GM10847 (cell line): ENCODE data around the gene CSAD.

Source experiments
- POLR2A ChIP-seq: IDR thresholded peaks from 2 replicates; pipeline ENCODE4 v1.6.1; 2011; ENCODE audit not compliant: insufficient read length; ENCODE audit errors: extremely low read depth

The CSAD gene

DNA sequence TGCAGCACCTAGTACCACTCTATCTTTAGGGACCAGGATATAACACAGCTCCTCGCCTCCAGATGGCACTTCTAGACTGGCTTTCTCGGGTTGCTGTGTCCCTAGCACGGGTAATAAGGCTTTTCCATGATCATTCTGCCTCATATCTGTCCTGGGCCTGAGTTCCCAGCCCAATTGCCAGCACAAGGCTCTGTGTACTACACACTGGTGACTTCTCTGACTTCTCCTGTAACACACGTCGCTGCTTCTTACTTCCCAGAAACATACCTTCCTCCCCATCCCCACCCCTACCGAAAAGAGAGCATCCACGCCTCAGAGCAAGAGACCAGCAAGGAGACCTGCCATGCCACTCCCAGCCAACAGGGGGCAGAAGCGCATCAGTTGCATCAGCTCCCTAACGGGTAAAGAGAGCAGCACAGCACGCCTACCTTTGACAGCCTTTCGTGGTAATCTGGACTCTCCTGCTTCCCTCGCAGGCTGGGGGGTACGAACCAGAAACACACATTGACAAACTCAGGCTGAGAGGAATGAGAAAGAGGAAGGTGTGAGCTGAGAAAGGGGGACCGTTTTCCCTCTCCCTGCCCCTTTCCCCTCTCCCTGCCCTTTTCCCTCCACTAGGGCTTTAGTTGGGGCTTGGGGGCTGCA is 21.4 kb downstream of the CSAD start:
- TF ChIP-seq POLR2A, result no peak

DNA sequence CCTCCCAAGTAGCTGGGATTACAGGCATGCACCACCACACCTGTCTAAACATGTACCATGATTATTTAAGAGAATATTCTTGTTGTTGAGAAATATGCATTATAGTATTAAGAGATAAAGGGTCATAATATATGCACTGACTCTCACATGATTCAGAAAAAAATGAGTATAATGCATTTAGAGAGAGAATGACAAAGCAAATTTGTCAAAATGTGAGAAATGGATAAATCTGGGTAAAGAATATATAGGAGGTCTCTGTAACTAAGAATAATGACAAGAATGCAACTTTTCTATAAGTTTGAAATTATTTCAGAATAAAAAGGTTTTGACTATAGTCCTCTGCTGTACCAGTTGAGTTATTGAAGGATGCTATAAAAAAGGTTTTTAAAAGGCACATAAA is 28.3 kb downstream of the CSAD start:
- TF ChIP-seq POLR2A, result no peak

DNA sequence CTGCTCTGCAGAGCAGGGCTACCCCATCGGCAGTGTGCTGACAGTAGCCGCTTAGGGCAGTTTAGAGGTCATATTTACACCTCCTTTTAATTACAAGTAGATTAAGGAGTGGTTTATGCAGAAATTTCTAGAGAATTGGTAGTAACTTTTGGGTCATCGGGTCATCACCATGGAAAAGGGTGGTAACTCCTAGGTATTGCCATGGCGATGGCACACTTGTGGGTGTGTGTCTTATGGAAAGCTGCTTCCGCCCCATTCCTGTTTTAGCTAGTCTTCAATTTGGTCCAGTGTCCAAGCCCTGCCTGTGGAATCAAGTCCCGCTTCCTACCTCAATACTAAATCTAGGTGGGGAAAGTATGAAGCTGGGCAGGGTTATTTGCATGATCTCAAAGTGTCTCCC is 29.7 kb downstream of the CSAD start:
- no peak for TF ChIP-seq POLR2A

DNA sequence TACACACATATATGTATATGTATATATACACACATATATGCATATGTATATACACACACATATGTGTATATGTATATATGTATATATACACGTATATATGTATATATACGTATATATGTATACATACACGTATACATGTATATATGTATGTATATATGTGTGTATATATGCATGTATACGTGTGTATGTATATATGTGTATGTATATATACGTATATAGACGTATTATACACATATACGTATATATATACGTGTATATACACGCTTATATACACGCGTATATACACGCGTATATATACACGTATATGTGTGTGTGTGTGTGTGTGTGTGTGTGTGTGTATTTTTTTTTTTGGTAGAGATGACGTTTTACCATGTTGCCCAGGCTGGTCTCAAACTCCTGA is 33.1 kb downstream of the CSAD start:
- TF ChIP-seq POLR2A, result no peak

DNA sequence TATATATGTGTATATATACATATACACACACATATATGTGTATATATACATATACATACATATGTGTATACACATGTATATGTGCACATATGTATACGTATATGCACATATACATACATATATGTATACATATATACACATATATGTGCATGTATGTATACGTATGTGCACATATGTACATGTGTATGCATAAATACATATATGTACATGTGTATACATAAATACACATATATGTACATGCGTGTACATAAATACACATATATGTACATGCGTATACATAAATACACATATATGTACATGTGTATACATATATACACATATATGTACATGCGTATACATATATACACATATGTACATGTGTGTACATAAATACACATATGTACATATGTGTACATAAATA is 33.5 kb downstream of the CSAD start:
- TF ChIP-seq POLR2A, result no peak

DNA sequence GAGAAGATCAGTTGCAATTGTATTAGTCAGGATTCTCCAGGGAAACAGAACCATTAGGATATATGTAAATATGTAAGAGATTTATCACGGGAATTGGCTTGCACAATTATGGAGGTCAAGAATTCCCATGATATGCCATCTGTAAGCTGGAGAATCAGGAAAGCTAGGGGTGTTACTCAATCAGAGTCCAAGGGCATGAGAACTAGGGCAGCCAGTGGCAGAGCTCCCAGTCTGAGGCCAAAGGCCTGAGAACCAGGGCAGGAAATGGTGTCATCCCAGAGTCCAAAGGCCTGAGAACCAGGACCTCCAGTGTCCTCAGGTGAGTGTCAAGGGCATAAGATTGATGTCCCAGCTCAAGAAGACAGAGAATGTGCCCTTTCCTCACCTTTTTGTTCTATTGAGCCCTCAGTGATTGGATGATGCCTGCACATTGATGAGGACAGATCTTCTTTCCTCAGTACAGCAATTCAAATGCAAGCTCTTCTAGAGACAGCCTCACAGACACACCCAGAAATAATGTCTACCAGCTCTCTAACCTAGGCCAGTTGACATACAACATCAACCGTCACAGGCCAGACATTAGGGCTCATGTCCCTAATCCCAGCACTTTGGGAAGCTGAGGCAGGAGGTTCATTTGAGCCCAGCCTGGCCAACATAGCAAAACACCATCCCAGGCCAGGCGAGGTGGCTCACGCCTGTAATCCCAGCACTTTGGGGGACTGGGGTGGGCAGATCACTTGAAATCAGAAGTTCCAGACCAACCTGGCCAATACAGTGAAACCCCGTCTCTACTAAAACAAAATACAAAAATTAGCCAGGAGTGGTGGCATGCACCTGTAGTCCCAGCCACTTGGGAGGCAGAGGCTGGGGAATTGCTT is 35.1 kb downstream of the CSAD start:
- TF ChIP-seq POLR2A, result no peak

DNA sequence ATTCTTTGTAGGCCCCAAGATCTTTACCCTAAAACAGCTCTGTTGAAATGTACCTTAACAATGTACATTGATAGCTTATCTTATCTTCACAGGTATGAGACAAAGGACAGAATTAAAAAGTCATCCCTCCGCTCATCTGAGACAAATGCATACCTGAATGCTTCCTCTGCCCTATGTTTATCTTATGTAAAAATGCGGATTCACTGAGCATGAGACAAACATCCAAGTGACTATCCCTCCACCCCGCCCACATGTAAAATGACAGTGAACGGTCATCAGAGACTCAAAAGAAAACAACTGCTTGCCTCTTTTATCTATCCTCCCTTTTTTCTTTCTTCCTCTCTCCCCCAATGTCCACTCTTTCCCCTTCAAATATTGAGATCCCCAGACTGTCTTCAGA is 37.4 kb downstream of the CSAD start:
- no peak for TF ChIP-seq POLR2A

DNA sequence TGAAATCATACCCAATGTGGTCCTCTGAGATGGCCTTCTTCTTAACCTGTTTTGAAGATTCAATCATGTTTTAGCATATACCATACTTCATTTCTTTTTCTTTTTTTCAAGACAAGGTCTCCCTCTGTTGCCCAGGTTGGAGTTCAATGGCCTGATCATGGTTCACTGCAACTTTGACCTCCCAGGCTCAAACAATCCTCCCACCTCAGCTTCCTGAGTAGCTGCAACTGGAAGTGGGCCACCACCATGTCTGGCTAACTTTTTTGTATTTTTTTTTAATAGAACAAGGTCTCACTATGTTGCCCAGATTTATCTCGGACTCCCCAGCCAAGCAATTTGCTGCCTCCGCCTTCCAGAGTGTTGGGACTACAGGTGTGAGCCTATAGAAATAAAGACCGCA is 47.0 kb downstream of the CSAD start:
- TF ChIP-seq POLR2A, result no peak

DNA sequence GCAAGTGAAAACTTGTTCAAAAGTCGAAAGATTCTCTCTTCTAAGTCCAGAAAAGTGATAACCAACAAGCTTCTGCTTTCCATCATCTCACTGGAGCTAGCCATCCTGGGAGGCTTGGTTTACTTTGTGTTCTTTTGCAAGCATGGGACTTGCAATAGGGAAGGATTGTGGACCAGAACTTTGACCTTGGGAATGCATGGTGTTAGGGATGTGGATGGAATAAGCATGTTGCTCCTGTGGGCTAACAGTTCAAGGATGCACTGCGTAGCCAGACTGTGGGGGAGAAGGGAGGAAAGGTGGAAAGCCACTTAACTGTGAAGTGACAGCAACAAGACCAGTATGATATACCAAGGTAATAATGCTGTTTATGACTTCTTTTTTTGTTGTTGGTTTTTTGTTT is 48.9 kb downstream of the CSAD start:
- TF ChIP-seq POLR2A, result no peak

DNA sequence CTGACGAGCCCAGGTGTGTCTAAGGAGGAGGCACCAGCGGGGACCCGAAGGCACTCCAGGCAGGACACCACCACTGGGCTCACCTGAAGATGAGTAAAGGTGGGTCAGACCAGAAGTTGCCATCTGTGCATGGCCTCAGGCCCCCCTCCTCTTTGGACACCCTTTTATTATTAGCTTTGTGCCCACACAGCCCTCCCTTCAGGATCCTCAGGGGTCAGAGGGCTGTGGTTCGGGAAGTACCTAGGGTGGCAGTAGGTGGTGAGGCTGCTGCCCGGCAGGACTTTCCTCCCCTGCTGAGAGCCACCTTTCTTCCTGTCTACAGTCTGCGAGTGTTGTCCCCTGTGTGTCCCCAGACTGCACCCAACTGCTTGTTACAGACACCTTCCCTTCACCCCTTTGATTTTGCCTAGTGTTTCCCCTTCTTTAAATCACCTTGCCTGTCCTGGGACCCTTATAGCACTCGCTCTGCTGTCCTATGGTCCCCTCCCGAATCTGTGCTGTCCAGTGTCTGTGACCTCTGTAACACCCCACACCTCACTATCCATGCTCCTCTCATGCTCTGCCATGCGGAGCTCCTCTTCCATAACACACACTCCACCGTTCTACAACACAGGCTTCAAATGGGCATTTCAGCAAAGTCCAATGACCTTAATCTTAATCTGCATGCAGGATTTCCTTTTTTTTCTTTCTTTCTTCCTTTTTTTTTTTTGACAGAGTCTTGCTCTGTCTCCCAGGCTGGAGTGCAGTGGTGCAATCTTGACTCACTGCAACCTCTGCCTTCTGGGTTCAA is 51.8 kb downstream of the CSAD start:
- TF ChIP-seq POLR2A, result no peak

DNA sequence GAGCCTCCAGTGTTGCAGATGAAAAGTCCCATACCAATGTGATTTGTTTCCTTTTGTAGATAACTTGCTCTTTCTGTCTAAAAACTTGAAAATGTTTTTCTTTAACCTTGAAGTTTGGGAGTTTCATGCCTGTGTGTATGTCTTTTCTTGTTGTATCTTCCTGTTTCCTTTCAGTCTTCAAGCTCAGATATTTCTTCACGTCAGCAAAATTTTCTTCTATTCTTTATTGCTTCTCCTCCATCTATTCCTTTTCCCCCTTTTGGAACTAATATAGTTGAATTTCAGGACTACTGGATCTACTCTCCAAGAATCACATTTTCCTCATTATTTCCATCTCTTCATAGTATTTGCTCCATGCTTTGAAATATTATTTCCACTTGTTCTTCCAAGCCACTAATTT is 53.6 kb downstream of the CSAD start:
- no peak for TF ChIP-seq POLR2A

DNA sequence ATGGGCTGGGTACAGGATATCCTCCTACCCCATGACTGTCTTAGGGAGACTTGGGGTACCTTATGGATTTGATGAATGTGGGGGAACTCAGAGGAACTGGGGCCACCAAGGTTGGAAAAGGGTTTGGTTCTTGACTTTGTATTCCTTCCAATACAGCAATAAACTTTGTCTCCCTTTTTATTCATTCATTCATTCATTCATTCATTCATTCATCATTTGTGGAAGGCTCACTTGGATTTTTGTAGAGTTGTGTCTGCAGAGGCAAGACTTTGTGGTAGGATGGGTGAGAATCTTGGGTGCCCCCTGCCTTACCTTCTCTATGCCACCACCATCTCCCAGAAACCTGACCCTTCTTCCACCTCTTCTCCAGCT is 56.4 kb downstream of the CSAD start:
- TF ChIP-seq POLR2A, result no peak

DNA sequence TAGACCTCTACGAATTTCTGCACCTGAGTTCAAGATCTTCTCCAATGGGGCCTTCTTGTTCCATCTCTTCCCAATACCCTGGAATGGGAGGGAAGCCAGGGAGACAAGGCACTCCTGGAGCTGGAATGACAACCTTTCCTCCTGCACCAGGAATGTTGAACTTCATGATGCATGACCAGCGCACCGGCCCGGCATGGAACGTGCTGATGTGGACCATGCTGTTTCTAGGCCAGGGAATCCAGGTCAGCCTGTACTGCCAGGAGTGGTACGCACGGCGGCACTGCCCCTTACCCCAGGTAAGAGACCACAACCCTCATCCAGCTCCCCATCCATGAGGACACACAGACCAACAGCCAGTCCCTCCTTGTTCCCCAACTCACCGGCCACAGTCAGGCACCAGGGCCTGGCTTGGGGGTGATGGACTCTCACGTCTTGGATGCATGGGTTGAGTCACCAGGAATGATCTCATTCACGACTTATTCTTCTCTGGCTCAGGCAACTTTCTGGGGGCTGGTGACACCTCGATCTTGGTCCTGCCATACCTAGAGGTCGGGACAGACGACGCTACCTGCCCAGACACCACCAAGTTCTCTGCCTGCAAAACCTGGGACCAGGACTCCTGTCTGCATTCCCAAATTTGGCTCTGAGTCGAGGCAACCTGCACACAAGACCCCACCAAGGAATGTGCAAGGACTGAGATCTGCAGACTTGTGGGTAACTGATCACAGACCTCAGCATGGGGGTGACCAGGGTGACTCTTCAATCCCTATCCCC is 57.0 kb downstream of the CSAD start:
- no peak for TF ChIP-seq POLR2A

DNA sequence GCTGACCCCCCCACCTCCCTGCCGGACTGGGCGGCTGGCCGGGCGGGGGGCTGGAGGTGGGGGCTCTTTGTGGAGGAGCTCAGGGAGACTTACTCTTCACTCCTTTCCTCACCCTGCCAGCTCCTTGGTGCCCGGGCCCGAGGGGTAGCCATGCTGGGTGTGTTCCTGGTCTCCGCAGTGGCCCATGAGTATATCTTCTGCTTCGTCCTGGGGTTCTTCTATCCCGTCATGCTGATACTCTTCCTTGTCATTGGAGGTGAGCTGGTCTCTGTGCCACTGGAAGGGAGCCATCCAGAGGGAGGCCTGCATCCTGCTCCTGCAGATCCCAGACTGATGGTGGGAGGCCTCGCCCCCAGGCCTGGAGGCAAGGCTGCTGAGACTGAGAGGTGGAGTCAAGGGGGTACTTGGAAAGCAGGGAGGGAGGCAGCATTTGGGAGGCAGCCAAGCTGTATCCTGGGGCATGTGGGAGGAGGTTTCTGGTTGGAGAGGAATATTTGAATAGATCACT is 57.7 kb downstream of the CSAD start:
- no peak for TF ChIP-seq POLR2A
